GM12891 (cell line): ENCODE data around the gene TSPAN18.
A peak's percentile ranks its signal among the peaks of the same experiment; 100 is the strongest.

Source experiments
- DNase-seq: peaks from one replicate; pipeline ENCODE4 v3.0.0; 2011; ENCODE audit warnings: low spot score; ENCODE audit not compliant: insufficient read length
- FAIRE-seq: peaks from 2 replicates; lab custom pipeline; 2011; peaks lifted over from hg19 to GRCh38; lab: Jason Lieb, UNC
- PAX5 ChIP-seq: IDR thresholded peaks from 2 replicates; pipeline ENCODE4 v1.6.1; 2011; ENCODE audit warnings: low read length, moderate library complexity, mild to moderate bottlenecking; ENCODE audit not compliant: insufficient read depth, severe bottlenecking
- POLR2A ChIP-seq: IDR thresholded peaks from 2 replicates; pipeline ENCODE4 v1.6.1; 2011; ENCODE audit warnings: low read depth, low read length, control low read depth
- POLR2AphosphoS5 ChIP-seq: IDR thresholded peaks from 2 replicates; pipeline ENCODE4 v1.6.1; 2011; ENCODE audit warnings: low read depth, low read length, control low read depth
- POU2F2 ChIP-seq: IDR thresholded peaks from 2 replicates; pipeline ENCODE4 v1.6.1; 2011; ENCODE audit warnings: low read depth, mild to moderate bottlenecking, control low read depth, low read length, moderate library complexity
- SPI1 ChIP-seq: IDR thresholded peaks from 2 replicates; pipeline ENCODE4 v1.6.1; 2011; ENCODE audit warnings: low read depth, low read length, control low read depth
- TAF1 ChIP-seq: IDR thresholded peaks from 2 replicates; pipeline ENCODE4 v1.6.1; 2011; ENCODE audit warnings: low read depth, low read length, control low read depth

Gene TSPAN18

GRCh38 chr11:44938066-44938691 lies 211.4 kb downstream of the TSPAN18 start:
- DNase-seq (no peak), FAIRE-seq (no peak)
- no peak for TF ChIP-seq POLR2A
- TF ChIP-seq PAX5 = no peak
- TF ChIP-seq SPI1 = no peak
- no peak for TF ChIP-seq POLR2AphosphoS5
- TF ChIP-seq TAF1 = no peak
- TF ChIP-seq POU2F2 = no peak

DNA sequence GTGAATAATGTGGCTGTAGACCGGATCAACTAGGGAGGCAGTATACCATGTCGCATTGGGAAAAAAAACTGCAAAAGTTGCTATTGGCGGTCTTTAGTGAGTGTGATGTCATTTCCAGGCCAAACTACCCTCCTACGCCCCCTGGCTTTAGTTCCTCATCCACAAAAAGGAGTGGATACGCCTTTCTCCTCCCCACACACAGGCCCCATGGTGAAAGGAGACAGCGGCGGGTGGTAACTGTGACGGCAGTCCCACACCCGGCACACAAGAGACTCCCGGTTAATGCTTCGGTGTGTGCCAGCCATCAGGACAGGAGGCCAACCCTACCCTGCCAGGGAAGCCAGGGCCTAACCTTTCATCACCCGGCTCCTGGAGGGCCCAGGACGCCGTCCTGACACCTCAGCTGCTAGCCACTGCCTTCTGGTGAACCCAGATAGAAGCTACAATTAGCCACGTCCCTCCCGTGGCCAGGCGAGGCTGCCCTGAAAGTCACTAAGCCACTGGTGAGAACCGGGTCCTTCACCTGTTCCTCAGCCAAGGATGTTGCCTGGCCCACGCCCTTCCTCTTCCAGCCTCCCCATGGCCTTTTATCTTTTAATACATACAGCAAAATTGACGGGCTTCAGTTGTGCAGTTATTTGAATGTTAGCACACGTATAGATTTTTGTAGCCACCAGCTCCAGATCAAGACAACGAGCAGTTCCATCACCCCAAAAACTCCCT lies 213.1 kb downstream of the TSPAN18 start:
- DNase-seq (no peak), FAIRE-seq (no peak)
- TF ChIP-seq PAX5 = no peak
- no peak for TF ChIP-seq POLR2AphosphoS5

DNA sequence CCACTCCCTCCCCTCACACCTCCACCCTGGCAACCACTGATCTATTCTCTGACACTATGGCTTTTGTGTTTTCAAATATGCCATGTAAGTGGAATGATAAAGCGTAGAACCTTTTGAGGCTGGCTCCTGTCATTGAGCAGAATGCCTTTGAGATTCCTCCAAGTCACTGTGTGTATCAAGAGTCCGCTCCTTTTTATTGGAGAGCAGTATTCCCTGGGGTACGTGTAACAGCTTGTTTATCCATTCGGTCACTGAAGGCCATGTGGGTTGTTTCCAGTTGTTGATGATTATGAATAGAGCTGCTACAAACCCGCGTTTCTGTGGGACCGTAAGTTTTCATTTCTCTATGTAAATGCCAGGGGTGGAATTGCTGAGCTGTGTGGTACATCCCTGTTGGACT lies 213.6 kb downstream of the TSPAN18 start:
- TF ChIP-seq POLR2A = no peak
- TF ChIP-seq POLR2AphosphoS5 = no peak
- TF ChIP-seq TAF1 = no peak
- TF ChIP-seq SPI1 = no peak
- no peak for TF ChIP-seq POU2F2
- no peak for TF ChIP-seq PAX5
- DNase-seq (no peak), FAIRE-seq (no peak)

GRCh38 chr11:44940835-44941234 lies 214.1 kb downstream of the TSPAN18 start:
- TF ChIP-seq TAF1 (no peak), POU2F2 (no peak), POLR2A (no peak), SPI1 (no peak), POLR2AphosphoS5 (no peak), PAX5 (no peak)
- no peak for FAIRE-seq
- DNase-seq = no peak

GRCh38 chr11:44941259-44942021 lies 214.7 kb downstream of the TSPAN18 start:
- no peak for FAIRE-seq
- TF ChIP-seq POU2F2 (no peak), TAF1 (no peak), POLR2AphosphoS5 (no peak), PAX5 (no peak), SPI1 (no peak), POLR2A (no peak)
- DNase-seq = no peak

- DNase-seq (no peak), FAIRE-seq (peak; percentile 91)
- no peak for TF ChIP-seq PAX5
- TF ChIP-seq POLR2A = no peak
- no peak for TF ChIP-seq TAF1
- TF ChIP-seq POU2F2 = no peak
- TF ChIP-seq POLR2AphosphoS5 = no peak
- no peak for TF ChIP-seq SPI1
These were observed 215.5 kb downstream of the TSPAN18 start for GRCh38 chr11:44942029-44942955.

DNA sequence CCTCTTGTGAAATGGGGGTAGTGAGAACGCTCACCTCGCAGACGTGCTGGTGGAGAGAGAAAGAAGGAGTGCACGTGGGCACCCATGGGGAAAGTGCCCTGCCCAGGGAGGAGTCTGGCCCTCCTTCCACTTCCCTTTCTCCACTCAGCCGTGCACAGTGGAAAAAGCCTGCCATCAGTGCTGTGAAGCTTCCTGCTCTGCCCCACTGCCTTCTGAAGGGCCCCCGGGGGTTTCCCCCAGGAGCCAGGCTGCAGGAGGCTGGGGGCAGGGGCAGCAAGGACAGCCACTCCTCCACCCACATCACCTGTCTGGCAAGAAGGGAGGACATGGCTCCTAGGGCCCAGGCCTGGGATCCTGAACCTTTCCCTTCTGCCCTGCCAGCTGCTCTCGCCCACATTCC lies 216.4 kb downstream of the TSPAN18 start:
- TF ChIP-seq PAX5 (peak; percentile 30), TAF1 (no peak), POLR2A (no peak), SPI1 (peak; percentile 72)
- FAIRE-seq (no peak), DNase-seq (no peak)

DNA sequence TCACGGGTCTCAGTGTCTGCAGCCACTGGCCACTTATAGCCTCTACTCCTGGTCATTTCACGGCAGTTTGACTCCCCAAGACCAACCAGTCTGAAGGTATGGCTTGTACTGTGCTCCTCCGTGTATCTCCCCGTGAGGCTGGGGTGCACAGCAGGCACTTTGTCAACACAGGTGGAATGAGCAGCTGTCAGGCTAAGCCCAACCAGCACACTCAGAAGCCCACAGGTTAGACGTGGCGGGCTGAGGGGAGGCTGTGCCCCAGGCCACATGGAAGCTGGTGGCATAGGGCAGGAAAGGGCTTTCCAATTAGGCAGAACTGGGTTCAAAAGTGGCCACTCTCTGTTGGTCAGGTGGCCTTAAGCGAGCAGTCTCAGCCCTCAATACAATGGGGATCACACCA lies 216.9 kb downstream of the TSPAN18 start:
- FAIRE-seq (peak; percentile 9), DNase-seq (no peak)
- no peak for TF ChIP-seq POLR2A
- TF ChIP-seq SPI1 = no peak
- no peak for TF ChIP-seq PAX5
- no peak for TF ChIP-seq TAF1
- no peak for TF ChIP-seq POLR2AphosphoS5
- no peak for TF ChIP-seq POU2F2

GRCh38 chr11:44944181-44944852 lies 217.6 kb downstream of the TSPAN18 start:
- DNase-seq = no peak

More at GRCh38 chr11:44944181-44944852, 217.6 kb downstream of the TSPAN18 start:
- FAIRE-seq = no peak
- no peak for TF ChIP-seq POLR2A
- TF ChIP-seq POU2F2 = no peak
- no peak for TF ChIP-seq SPI1
- TF ChIP-seq PAX5 = no peak
- TF ChIP-seq POLR2AphosphoS5 = no peak
- no peak for TF ChIP-seq TAF1
